ENCODE data around the gene VDAC1. TPM values are rescaled to one million over a fixed set of nuclear protein-coding genes. Genes with fewer than 3 reads are reported as not detected.

Gene VDAC1
- total RNA-seq, 2 experiments from 2014 or later = 157 to 247 TPM

DNA sequence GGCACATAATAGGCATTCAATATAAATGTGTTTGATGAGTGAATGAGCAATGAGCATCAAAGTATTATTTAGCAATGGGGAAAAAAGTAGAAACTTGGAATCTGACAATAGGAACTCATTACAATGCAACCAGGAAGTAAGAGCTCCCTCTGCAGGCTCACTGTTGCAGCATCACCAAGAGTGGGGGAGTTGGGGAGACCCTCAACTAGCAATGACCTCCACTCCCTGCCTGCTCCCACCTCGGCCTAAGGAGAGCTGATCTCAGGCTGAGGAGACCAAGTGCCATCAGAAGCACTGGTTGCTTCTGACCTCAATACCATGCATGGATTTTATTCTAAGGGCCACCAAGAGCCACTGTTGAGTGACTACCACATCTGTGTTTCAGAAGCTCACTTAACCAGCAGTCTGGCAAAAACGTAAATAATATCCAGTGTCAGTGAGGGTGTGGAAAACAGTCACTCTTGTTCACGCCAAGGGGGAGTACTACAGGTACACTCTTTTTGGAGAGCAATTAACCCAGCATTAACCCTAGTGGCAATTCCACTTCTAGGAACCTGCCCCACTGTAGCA, 8.0 kb downstream of the VDAC1 start:
- Histone ChIP-seq H2AFZ (ENCODE audit: low read length) (no peak overlapping the region), H3K9me2 (ENCODE audit: insufficient read depth, low read length) (no peaks in the 10 kb centered on the region), H3K36me3 (ENCODE audit: insufficient read depth, low read length) (peaks cover 46% of the 10 kb centered on the region), H3K4me2 (ENCODE audit: low read length) (peak overlapping the region; percentile 43; the same call in 1 of the 2 replicates), H3K4me1 (ENCODE audit: insufficient read depth, low read length, poor library complexity, severe bottlenecking) (peaks cover 60% of the 10 kb centered on the region), H4K20me1 (ENCODE audit: insufficient read depth, low read length) (peaks cover 38% of the 10 kb centered on the region), H3K27ac (ENCODE audit: low read depth, low read length, poor library complexity, severe bottlenecking) (no peak overlapping the region), H3K79me2 (ENCODE audit: insufficient read depth, low read depth, low read length) (peaks cover 98% of the 10 kb centered on the region), H3K4me3 (ENCODE audit: low read depth, low read length, poor library complexity, severe bottlenecking) (no peak overlapping the region), H3K9me3 (ENCODE audit: low read length) (no peaks in the 10 kb centered on the region)
- ChIA-PET POLR2A (interaction anchor here (0.6 to 1.9 kb wide), 4 partner anchors 27 to 1280 kb away, joined by 3 to 5 read pairs (median 4); no protein-coding TSS in a partner anchor), CTCF (ENCODE audit: unreplicated experiment) (no interaction called here)
- no TSS peak for BruUV-seq (replicated peaks)
- DNase-seq (ENCODE audit: low spot score) = peak; percentile 34
- intact Hi-C loops (cut with micrococcal nuclease; ENCODE audit: unreplicated experiment) = no loop called here
- TF ChIP-seq EZH2phosphoT487 (IDR thresholded peaks at IDR 0.05; ENCODE audit: borderline replicate concordance, low read depth, low read length) (no peak), CTCF (conservative IDR thresholded peaks at IDR 0.05; ENCODE audit: low read length) (peak; percentile 94)

DNA sequence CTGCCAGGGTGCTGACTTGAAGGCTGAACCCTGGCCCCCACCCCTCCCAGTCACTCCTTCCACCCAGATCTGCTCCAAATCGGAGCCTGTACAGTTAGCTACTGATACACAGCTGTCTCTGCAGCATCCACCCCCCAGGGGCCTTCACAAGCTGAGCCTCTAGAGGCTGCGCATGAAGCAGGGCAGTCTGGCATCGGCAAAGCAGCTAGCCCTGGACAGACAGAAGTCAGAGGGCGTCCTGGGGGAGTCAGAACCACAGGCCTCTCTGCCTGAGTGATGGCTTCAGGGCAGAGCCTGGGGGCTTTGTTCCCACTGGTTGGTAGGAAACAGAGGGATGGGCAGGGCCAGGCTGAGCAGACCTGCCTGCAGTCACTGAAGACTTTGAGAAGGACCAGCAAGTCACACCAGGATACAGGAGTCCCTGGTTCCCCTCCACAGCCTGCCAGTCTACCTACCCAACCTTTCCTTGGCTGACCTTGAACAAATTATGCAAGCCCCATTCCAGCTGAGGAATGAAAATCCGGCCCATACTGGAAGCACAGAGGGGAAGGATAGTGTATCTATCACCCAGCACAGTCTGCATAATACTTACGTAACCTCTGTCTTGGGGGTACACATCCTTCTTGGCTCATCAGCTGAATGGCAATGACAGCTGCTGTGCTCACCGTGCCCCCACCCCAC, 8.8 kb downstream of the VDAC1 start:
- no TSS peak for BruUV-seq (replicated peaks)
- H3K27ac ChIP-seq (ENCODE audit: low read depth, low read length, poor library complexity, severe bottlenecking) = no peak overlapping the region
- no peak for TF ChIP-seq CTCF (conservative IDR thresholded peaks at IDR 0.05; ENCODE audit: low read length)
- TF ChIP-seq EZH2phosphoT487 (IDR thresholded peaks at IDR 0.05; ENCODE audit: borderline replicate concordance, low read depth, low read length) = no peak
- DNase-seq (ENCODE audit: low spot score) = no peak
- H3K36me3 ChIP-seq (ENCODE audit: insufficient read depth, low read length) = peaks cover 47% of the 10 kb centered on the region
- H3K4me3 ChIP-seq (ENCODE audit: low read depth, low read length, poor library complexity, severe bottlenecking) = no peak overlapping the region
- H3K9me3 ChIP-seq (ENCODE audit: low read length) = no peaks in the 10 kb centered on the region
- H3K9me2 ChIP-seq (ENCODE audit: insufficient read depth, low read length) = no peaks in the 10 kb centered on the region
- intact Hi-C loops (cut with micrococcal nuclease; ENCODE audit: unreplicated experiment) = no loop called here
- peaks cover 59% of the 10 kb centered on the region for H3K4me1 ChIP-seq (ENCODE audit: insufficient read depth, low read length, poor library complexity, severe bottlenecking)
- H2AFZ ChIP-seq (ENCODE audit: low read length) = no peak overlapping the region
- H3K79me2 ChIP-seq (ENCODE audit: insufficient read depth, low read depth, low read length) = peaks cover 97% of the 10 kb centered on the region
- ChIA-PET CTCF (ENCODE audit: unreplicated experiment) (interaction anchor here (0.7 to 1.3 kb wide), 3 partner anchors 8 to 908 kb away, joined by 4 to 5 read pairs (median 4); no protein-coding TSS in a partner anchor), POLR2A (interaction anchor here (0.6 to 1.9 kb wide), 3 partner anchors 14 to 1279 kb away, joined by 4 to 5 read pairs (median 4); no protein-coding TSS in a partner anchor)
- peak overlapping the region; percentile 43 for H3K4me2 ChIP-seq (ENCODE audit: low read length)
- H4K20me1 ChIP-seq (ENCODE audit: insufficient read depth, low read length) = peaks cover 38% of the 10 kb centered on the region

All from OCI-LY7 (cell line).